Liver (tissue), 9 donors: ENCODE data around the gene SAT2. TPM values are rescaled to one million over a fixed set of nuclear protein-coding genes. Genes with fewer than 3 reads are reported as not detected.

Source experiments
- DNase-seq: peaks from one replicate; pipeline ENCODE4 v3.0.0-alpha.2; 2017; ENCODE audit warnings: low spot score
- H3K27ac ChIP-seq, 2 donors: one replicate each; pipeline ENCODE4 v1.7.0; 2013; ENCODE audit warnings: inconsistent platforms in 2 of 2, low read length in 2 of 2, control low read depth in 1 of 2, low read depth in 1 of 2, mild to moderate bottlenecking in 1 of 2
- H3K27me3 ChIP-seq, 4 donors: one replicate each; pipeline versions ENCODE4 v1.6.1 to v1.7.0; 2013; ENCODE audit warnings: low read length in 3 of 4, inconsistent platforms in 1 of 4, mild to moderate bottlenecking in 1 of 4, moderate library complexity in 1 of 4; ENCODE audit not compliant: control insufficient read depth in 4 of 4, insufficient read depth in 4 of 4
- H3K36me3 ChIP-seq, 4 donors: one replicate each; pipeline versions ENCODE4 v1.6.1 to v1.7.0; 2013; ENCODE audit warnings: low read length in 3 of 4, mild to moderate bottlenecking in 3 of 4, low read depth in 1 of 4, moderate library complexity in 1 of 4; ENCODE audit not compliant: control insufficient read depth in 4 of 4, insufficient read depth in 3 of 4
- H3K4me1 ChIP-seq, 4 donors: one replicate each; pipeline versions ENCODE4 v1.6.1 to v1.7.0; 2013; ENCODE audit warnings: low read length in 3 of 4, mild to moderate bottlenecking in 3 of 4, moderate library complexity in 1 of 4; ENCODE audit not compliant: control insufficient read depth in 4 of 4, insufficient read depth in 4 of 4
- H3K4me3 ChIP-seq, 3 donors: one replicate each; pipeline versions ENCODE4 v1.6.1 to v1.7.0; 2013; ENCODE audit warnings: low read length in 3 of 3, control low read depth in 1 of 3, low read depth in 1 of 3, mild to moderate bottlenecking in 1 of 3
- H3K9ac ChIP-seq, 2 donors: one replicate each; pipeline ENCODE4 v1.7.0; 2013; ENCODE audit warnings: low read length in 2 of 2, mild to moderate bottlenecking in 2 of 2, moderate library complexity in 2 of 2, control low read depth in 1 of 2, low read depth in 1 of 2
- H3K9me3 ChIP-seq, 4 donors: one replicate each; pipeline versions ENCODE4 v1.6.1 to v1.7.0; 2013; ENCODE audit warnings: low read length in 3 of 4; ENCODE audit not compliant: control insufficient read depth in 4 of 4
- ATF3 ChIP-seq: IDR thresholded peaks from 2 replicates; pipeline ENCODE4 v1.6.1; 2016; ENCODE audit warnings: antibody characterized with exemption
- CTCF ChIP-seq: fragments of 150-350 bp; IDR thresholded peaks from 2 replicates; pipeline ENCODE4 v1.5.1; 2017; ENCODE audit warnings: improper control_type of control experiment, low read depth, low read length; ENCODE audit not compliant: missing input control
- EGR1 ChIP-seq, 2 donors: IDR thresholded peaks; 2 replicates each; pipeline ENCODE4 v1.6.1; 2016 to 2018; ENCODE audit warnings: antibody characterized with exemption in 2 of 2, low read depth in 2 of 2
- FOXA1 ChIP-seq: IDR thresholded peaks from 2 replicates; pipeline ENCODE4 v1.6.1; 2016; ENCODE audit warnings: antibody characterized with exemption
- FOXA2 ChIP-seq: IDR thresholded peaks from 2 replicates; pipeline ENCODE4 v1.6.1; 2016; ENCODE audit warnings: antibody characterized with exemption
- GABPA ChIP-seq, 2 donors: IDR thresholded peaks in 1 of 2; conservative IDR thresholded peaks in 1 of 2; 2 replicates each; pipeline ENCODE4 v1.6.1; 2016; ENCODE audit warnings: antibody characterized with exemption in 2 of 2, mild to moderate bottlenecking in 1 of 2, moderate library complexity in 1 of 2
- HNF4A ChIP-seq, 2 donors: conservative IDR thresholded peaks; 2 replicates each; pipeline ENCODE4 v1.6.1; 2016; ENCODE audit warnings: antibody characterized with exemption in 2 of 2, mild to moderate bottlenecking in 2 of 2
- HNF4G ChIP-seq: IDR thresholded peaks from 2 replicates; pipeline ENCODE4 v1.6.1; 2016; ENCODE audit warnings: antibody characterized with exemption
- JUND ChIP-seq, 2 donors: IDR thresholded peaks; 2 replicates each; pipeline ENCODE4 v1.6.1; 2016; ENCODE audit warnings: antibody characterized with exemption in 2 of 2
- MAX ChIP-seq: IDR thresholded peaks from 2 replicates; pipeline ENCODE4 v1.6.1; 2016; ENCODE audit warnings: antibody characterized with exemption
- NR2F2 ChIP-seq: IDR thresholded peaks from 2 replicates; pipeline ENCODE4 v1.6.1; 2016; ENCODE audit warnings: antibody characterized with exemption
- RAD21 ChIP-seq, 2 donors: IDR thresholded peaks; 2 replicates each; pipeline ENCODE4 v1.6.1; 2016; ENCODE audit warnings: antibody characterized with exemption in 2 of 2, mild to moderate bottlenecking in 2 of 2
- REST ChIP-seq: IDR thresholded peaks from 2 replicates; pipeline ENCODE4 v1.6.1; 2016; ENCODE audit warnings: antibody characterized with exemption, mild to moderate bottlenecking
- RXRA ChIP-seq, 2 donors: IDR thresholded peaks; 2 replicates each; pipeline ENCODE4 v1.6.1; 2017 to 2018; ENCODE audit warnings: antibody characterized with exemption in 2 of 2, mild to moderate bottlenecking in 1 of 2
- SP1 ChIP-seq: IDR thresholded peaks from 2 replicates; pipeline ENCODE4 v1.6.1; 2018; ENCODE audit warnings: antibody characterized with exemption, mild to moderate bottlenecking
- TAF1 ChIP-seq: conservative IDR thresholded peaks from 2 replicates; pipeline ENCODE4 v1.6.1; 2016; ENCODE audit warnings: antibody characterized with exemption, mild to moderate bottlenecking
- YY1 ChIP-seq: IDR thresholded peaks from 2 replicates; pipeline ENCODE4 v1.6.1; 2016; ENCODE audit warnings: antibody characterized with exemption, mild to moderate bottlenecking
- ZBTB33 ChIP-seq: IDR thresholded peaks from 2 replicates; pipeline ENCODE4 v1.6.1; 2016; ENCODE audit warnings: antibody characterized with exemption
- WGBS: extraction: QIAGEN DNeasy Blood & Tissue Kit; methylation state at CpG from one replicate; pipeline ENCODE4 v1.1.7; 2013; 5-methylcytosine and 5-hydroxymethylcytosine counted together
- polyA plus RNA-seq, 2 donors: library from polyadenylated mRNA; stranded (reverse) in 1 of 2; unstranded in 1 of 2; fragments of 200-250 nt in 1 of 2; fragments of >200 nt in 1 of 2; fragmentation: Nextera tagmentation in 1 of 2; extraction: Ambion mirVana in 1 of 2; gene quantifications; one replicate each; pipeline versions ENCODE4 v1.2.1 to v1.2.3, GENCODE V29; 2013 to 2015
- total RNA-seq, 2 donors: library from RNA; depleted of rRNA; stranded (reverse); fragments of >200 nt; gene quantifications; one replicate each; pipeline ENCODE4 v1.2.3, GENCODE V29; 2014
- donor health status: healthy.
- donor health status: healthy.
- donor health status: healthy.
- donor health status: healthy.
- donor health status: healthy.

Gene SAT2
- total and polyA plus RNA-seq, 4 donors, result 25.9 to 181 (median 106) TPM

GRCh38 chr17:7633093-7633492 lies 5.5 kb upstream of the SAT2 start:
- Histone ChIP-seq H3K9me3 (no peaks in the 10 kb centered on the region), H3K4me1 (peaks cover 15 to 42% (median 35%) of the 10 kb centered on the region in 4 donors), H3K36me3 (no peaks in the 10 kb centered on the region), H3K4me3 (no peak overlapping the region), H3K27ac (peak overlapping the region; percentile 1 to 57), H3K27me3 (no peaks in the 10 kb centered on the region), H3K9ac (no peak overlapping the region)
- no peak for DNase-seq
- TF ChIP-seq JUND (IDR thresholded peaks at IDR 0.05) (no peak), ZBTB33 (no peak), RXRA (IDR thresholded peaks at IDR 0.05) (peak; percentile 56 to 68), HNF4G (peak; percentile 42), CTCF (peak; percentile 29), SP1 (peak; percentile 57), TAF1 (no peak), ATF3 (no peak), FOXA1 (no peak), GABPA (IDR thresholded peaks at IDR 0.05 in 1 of 2, conservative IDR thresholded peaks at IDR 0.05 in 1 of 2) (no peak), NR2F2 (peak; percentile 34), HNF4A (conservative IDR thresholded peaks at IDR 0.05) (peak; percentile 81), REST (no peak), FOXA2 (no peak), MAX (no peak), RAD21 (IDR thresholded peaks at IDR 0.05) (peak in 1 of 2 donors; percentile 56), YY1 (peak; percentile 25), EGR1 (IDR thresholded peaks at IDR 0.05; ENCODE audit: low read depth in 2 of 2) (no peak)
- 43% methylated on average over 2 of the region's 2 CpGs for WGBS
